Measurements from ENCODE around the gene CCAR1. TPM values are rescaled to one million over a fixed set of nuclear protein-coding genes. Genes with fewer than 3 reads are reported as not detected.
"Not testable (repeated sequence)": the region's sequence is repeated elsewhere in the genome, so short reads cannot be mapped to it uniquely, and the experiment has no call there.

Gene CCAR1
- total RNA-seq, 4 donors from 2014 or later = 42.0 to 99.9 (median 56.0) TPM

DNA sequence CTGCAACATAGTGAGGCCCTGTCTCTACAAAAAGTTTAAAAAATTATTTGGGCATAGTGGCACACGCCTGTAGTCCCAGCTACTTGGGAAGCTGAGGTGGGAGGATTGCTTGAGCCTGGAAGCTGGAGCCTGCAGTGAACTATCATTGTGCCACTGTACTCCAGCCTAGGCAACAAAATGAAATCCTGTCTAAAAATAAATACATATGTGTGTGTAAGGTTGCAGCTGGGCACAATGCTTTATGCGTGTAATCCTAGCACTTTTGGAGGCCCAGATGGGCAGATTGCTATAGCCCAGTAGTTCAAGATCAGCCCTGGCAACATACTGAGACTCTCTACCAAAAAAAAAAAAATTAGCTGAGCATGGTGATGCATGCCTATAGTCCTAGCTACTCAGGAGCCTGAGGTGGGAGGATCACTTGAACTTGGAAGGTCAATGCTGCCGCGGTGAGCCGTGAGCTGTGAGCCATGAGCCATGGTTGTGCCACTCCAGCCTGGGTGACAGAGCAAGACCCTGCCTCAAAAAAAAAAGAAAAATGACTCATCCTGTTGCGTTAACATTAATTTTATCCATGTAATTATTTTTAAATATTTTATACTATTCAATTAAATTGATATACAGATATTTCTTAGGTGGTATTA lies 38.3 kb downstream of the CCAR1 start:
- no peak overlapping the region for H3K4me3 ChIP-seq
- 98 to 100% methylated on average over 2 to 6 of the region's 6 CpGs for WGBS, 2 donors (ENCODE audit: low coverage in 1 of 2)
- no peaks in the 10 kb centered on the region for H3K4me1 ChIP-seq
- DNase-seq = no peak
- TF ChIP-seq POLR2A (IDR thresholded peaks at IDR 0.05) = no peak
- TF ChIP-seq, protein P1, sequence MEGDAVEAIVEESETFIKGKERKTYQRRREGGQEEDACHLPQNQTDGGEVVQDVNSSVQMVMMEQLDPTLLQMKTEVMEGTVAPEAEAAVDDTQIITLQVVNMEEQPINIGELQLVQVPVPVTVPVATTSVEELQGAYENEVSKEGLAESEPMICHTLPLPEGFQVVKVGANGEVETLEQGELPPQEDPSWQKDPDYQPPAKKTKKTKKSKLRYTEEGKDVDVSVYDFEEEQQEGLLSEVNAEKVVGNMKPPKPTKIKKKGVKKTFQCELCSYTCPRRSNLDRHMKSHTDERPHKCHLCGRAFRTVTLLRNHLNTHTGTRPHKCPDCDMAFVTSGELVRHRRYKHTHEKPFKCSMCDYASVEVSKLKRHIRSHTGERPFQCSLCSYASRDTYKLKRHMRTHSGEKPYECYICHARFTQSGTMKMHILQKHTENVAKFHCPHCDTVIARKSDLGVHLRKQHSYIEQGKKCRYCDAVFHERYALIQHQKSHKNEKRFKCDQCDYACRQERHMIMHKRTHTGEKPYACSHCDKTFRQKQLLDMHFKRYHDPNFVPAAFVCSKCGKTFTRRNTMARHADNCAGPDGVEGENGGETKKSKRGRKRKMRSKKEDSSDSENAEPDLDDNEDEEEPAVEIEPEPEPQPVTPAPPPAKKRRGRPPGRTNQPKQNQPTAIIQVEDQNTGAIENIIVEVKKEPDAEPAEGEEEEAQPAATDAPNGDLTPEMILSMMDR (IDR thresholded peaks at IDR 0.05) = no peak
- TF ChIP-seq EP300 (IDR thresholded peaks at IDR 0.05; ENCODE audit: low read depth) = no peak
- TF ChIP-seq POLR2AphosphoS5 (IDR thresholded peaks at IDR 0.05) = no peak
- H3K9me3 ChIP-seq = no peaks in the 10 kb centered on the region
- intact Hi-C loops (cut with DNase I; ENCODE audit: low total_unique reads) = no loop called here
- in situ Hi-C loops (cut with MboI; ENCODE audit: low pct_ligation_motif_present in 1 of 4, low pct_unique_long_range_greater_than_20kb in 1 of 4, low sequenced_read_pairs in 3 of 4) = loop anchor here in 1 of 4 donors (25.0 kb wide), 1 partner anchor 747 kb away; no protein-coding TSS in a partner anchor
- H3K36me3 ChIP-seq = peaks cover 0 to 79% (median 37%) of the 10 kb centered on the region in 4 donors
- H3K27ac ChIP-seq = no peak overlapping the region
- H3K27me3 ChIP-seq = no peaks in the 10 kb centered on the region

DNA sequence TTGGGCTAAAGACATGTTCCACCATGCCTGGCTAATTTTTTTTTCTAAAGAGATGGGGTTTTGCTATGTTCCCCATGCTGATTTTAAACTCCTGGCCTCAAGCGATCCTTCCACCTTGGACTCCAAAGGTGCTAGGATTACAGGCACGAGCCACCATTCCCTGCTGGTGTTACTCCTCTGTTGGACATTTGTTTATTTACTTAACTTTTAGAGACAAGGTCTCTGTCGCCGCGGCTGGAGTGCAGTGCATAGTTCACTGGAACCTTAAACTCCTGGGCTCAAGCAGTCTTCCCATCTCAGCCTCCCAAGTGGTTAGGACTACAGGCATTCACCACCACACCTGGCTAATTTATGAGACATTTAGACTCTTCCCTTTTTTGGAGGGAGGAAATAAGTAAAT lies 38.9 kb downstream of the CCAR1 start:
- no peak for DNase-seq
- Histone ChIP-seq H3K4me3 (no peak overlapping the region), H3K27me3 (no peaks in the 10 kb centered on the region), H3K36me3 (peaks cover 0 to 83% (median 35%) of the 10 kb centered on the region in 4 donors), H3K27ac (no peak overlapping the region), H3K4me1 (no peaks in the 10 kb centered on the region), H3K9me3 (no peaks in the 10 kb centered on the region)
- WGBS, 2 donors (ENCODE audit: low coverage in 1 of 2) = 79 to 83% methylated on average over 1 to 5 of the region's 5 CpGs
- TF ChIP-seq POLR2AphosphoS5 (IDR thresholded peaks at IDR 0.05) (no peak), POLR2A (IDR thresholded peaks at IDR 0.05) (no peak), EP300 (IDR thresholded peaks at IDR 0.05; ENCODE audit: low read depth) (no peak)
- TF ChIP-seq, protein P1 (IDR thresholded peaks at IDR 0.05) = no peak
- intact Hi-C loops (cut with DNase I; ENCODE audit: low total_unique reads) (no loop called here), in situ Hi-C loops (cut with MboI; ENCODE audit: low pct_ligation_motif_present in 1 of 4, low pct_unique_long_range_greater_than_20kb in 1 of 4, low sequenced_read_pairs in 3 of 4) (loop anchor here in 1 of 4 donors (25.0 kb wide), 1 partner anchor 748 kb away; no protein-coding TSS in a partner anchor)

DNA sequence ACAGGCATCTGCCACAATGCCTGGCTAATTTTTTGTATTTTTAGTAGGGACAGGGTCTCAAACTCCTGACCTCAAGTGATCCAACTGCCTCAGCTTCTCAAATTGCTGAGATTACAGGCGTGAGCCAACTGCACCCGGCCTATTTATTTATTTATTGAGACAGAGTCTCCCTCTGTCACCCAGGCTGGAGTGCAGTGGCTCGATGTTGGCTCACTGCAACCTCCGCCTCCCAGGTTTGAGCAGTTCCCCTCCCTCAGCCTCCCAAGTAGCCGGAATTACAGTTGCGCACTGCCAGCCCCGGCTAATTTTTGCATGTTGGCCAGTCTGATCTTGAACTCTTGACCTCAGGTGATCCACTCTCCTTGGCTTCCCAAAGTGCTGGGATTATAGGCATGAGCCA lies 46.4 kb downstream of the CCAR1 start:
- DNase-seq; H3K4me3 ChIP-seq; H3K27ac ChIP-seq; H3K9me3 ChIP-seq; H3K27me3 ChIP-seq; intact Hi-C loops (cut with DNase I; ENCODE audit: low total_unique reads); H3K4me1 ChIP-seq: not testable (repeated sequence)
- in situ Hi-C loops (cut with MboI; ENCODE audit: low pct_ligation_motif_present in 1 of 4, low pct_unique_long_range_greater_than_20kb in 1 of 4, low sequenced_read_pairs in 3 of 4) = loop anchor here in 1 of 4 donors (25.0 kb wide), 1 partner anchor 755 kb away; no protein-coding TSS in a partner anchor
- H3K36me3 ChIP-seq = peaks cover 0 to 95% (median 33%) of the 10 kb centered on the region in 4 donors
- WGBS, 2 donors (ENCODE audit: low coverage in 1 of 2) = 94% methylated on average over 7 of the region's 7 CpGs; no CpG with 5 or more reads in 1 of the 2 donors

GRCh38 chr10:68781613-68782574 lies 60.9 kb downstream of the CCAR1 start:
- in situ Hi-C loops (cut with MboI; ENCODE audit: low pct_ligation_motif_present in 1 of 4, low pct_unique_long_range_greater_than_20kb in 1 of 4, low sequenced_read_pairs in 3 of 4) (loop anchor here in 1 of 4 donors (10.0 kb wide), 1 partner anchor 113 kb away; no protein-coding TSS in a partner anchor), intact Hi-C loops (cut with DNase I; ENCODE audit: low total_unique reads) (no loop called here)
- Histone ChIP-seq H3K9me3 (no peaks in the 10 kb centered on the region), H3K4me1 (no peaks in the 10 kb centered on the region), H3K4me3 (no peak overlapping the region), H3K27me3 (no peaks in the 10 kb centered on the region), H3K36me3 (peaks cover 0 to 46% (median 19%) of the 10 kb centered on the region in 4 donors), H3K27ac (no peak overlapping the region)
- 85 to 89% methylated on average over 6 of the region's 6 CpGs for WGBS, 2 donors (ENCODE audit: low coverage in 1 of 2)
- TF ChIP-seq POLR2AphosphoS5 (IDR thresholded peaks at IDR 0.05) (no peak), POLR2A (IDR thresholded peaks at IDR 0.05) (no peak), EP300 (IDR thresholded peaks at IDR 0.05; ENCODE audit: low read depth) (no peak)
- TF ChIP-seq, protein P1 (IDR thresholded peaks at IDR 0.05) = no peak
- DNase-seq = no peak
